HEK293 (cell line): ENCODE data around the gene TOR2A.
A peak's percentile ranks its signal among the peaks of the same experiment; 100 is the strongest.

ENCODE experiments used
- CTCF ChIA-PET: fragments of 350-600 bp; formaldehyde crosslinking; extraction: SDS; loops from one replicate; lab custom pipeline; 2021; ENCODE audit warnings: antibody characterized with exemption; lab: Yijun Ruan, JAX
- POLR2A ChIA-PET: fragments of 300-600 bp; formaldehyde crosslinking; extraction: SDS; loops from one replicate; lab custom pipeline; 2020; ENCODE audit warnings: antibody characterized with exemption, inconsistent platforms; lab: Yijun Ruan, JAX
- H3K27ac ChIP-seq: fragments of 200-500 bp; sonication (Bioruptor generic); 2 replicates; pipeline ENCODE4 v1.5.1; 2014; ENCODE audit warnings: low read depth, low read length, control low read depth, inconsistent platforms; ENCODE audit errors: extremely low read depth
- H3K36me3 ChIP-seq, 2 experiments: fragments of 200-500 bp in 1 of 2; sonication (Bioruptor generic) in 1 of 2; 1 replicate in 1 of 2; 2 replicates in 1 of 2; pipeline ENCODE4 v1.5.1; 2014 to 2017; ENCODE audit warnings: inconsistent platforms in 2 of 2, low read length in 2 of 2; ENCODE audit not compliant: control insufficient read depth in 2 of 2, insufficient read depth in 1 of 2
- H3K4me1 ChIP-seq: fragments of 200-500 bp; sonication (Bioruptor generic); 2 replicates; pipeline ENCODE4 v1.5.1; 2014; ENCODE audit warnings: mild to moderate bottlenecking, low read length, inconsistent platforms; ENCODE audit not compliant: control insufficient read depth, insufficient read depth
- H3K4me3 ChIP-seq: 2 replicates; pipeline ENCODE4 v1.5.1; 2011; ENCODE audit warnings: low read depth, mild to moderate bottlenecking, control low read depth, low read length, moderate library complexity
- H3K9me3 ChIP-seq: fragments of 200-500 bp; sonication (Bioruptor generic); 2 replicates; pipeline ENCODE4 v1.5.1; 2014; ENCODE audit warnings: low read depth, low read length, inconsistent platforms; ENCODE audit not compliant: control insufficient read depth, insufficient read depth
- BCL11B ChIP-seq: fragments of 450-650 bp; formaldehyde crosslinking; IDR thresholded peaks from 2 replicates; pipeline ENCODE4 v1.5.1; 2016; ENCODE audit warnings: low read depth, missing biosample characterization, missing genetic modification characterization
- GLI4 ChIP-seq: fragments of 450-650 bp; formaldehyde crosslinking; IDR thresholded peaks from 2 replicates; pipeline ENCODE4 v1.5.1; 2016; ENCODE audit warnings: missing biosample characterization, missing genetic modification characterization
- HOXC10 ChIP-seq: sonication (generic); formaldehyde crosslinking; IDR thresholded peaks from 2 replicates; pipeline ENCODE4 v1.8.1; 2023; ENCODE audit warnings: mild to moderate bottlenecking, missing genetic modification reagents
- KLF10 ChIP-seq: fragments of 450-650 bp; IDR thresholded peaks from 2 replicates; pipeline ENCODE4 v1.5.1; 2018; ENCODE audit warnings: missing biosample characterization, mild to moderate bottlenecking, missing genetic modification characterization
- MEIS1 ChIP-seq: sonication (generic); formaldehyde crosslinking; IDR thresholded peaks from 2 replicates; pipeline ENCODE4 v1.8.1; 2022; ENCODE audit warnings: missing genetic modification reagents, mild to moderate bottlenecking, borderline replicate concordance
- OVOL3 ChIP-seq: fragments of 450-650 bp; formaldehyde crosslinking; IDR thresholded peaks from 2 replicates; pipeline ENCODE4 v1.5.1; 2016; ENCODE audit warnings: missing biosample characterization, missing genetic modification characterization
- RBAK ChIP-seq: fragments of 450-650 bp; formaldehyde crosslinking; IDR thresholded peaks from 2 replicates; pipeline ENCODE4 v1.5.1; 2016; ENCODE audit warnings: missing biosample characterization, missing genetic modification characterization
- REPIN1 ChIP-seq: fragments of 450-650 bp; formaldehyde crosslinking; IDR thresholded peaks from 2 replicates; pipeline ENCODE4 v1.5.1; 2017; ENCODE audit warnings: missing biosample characterization, missing genetic modification characterization, low read depth
- SCRT1 ChIP-seq: fragments of 450-650 bp; formaldehyde crosslinking; IDR thresholded peaks from 2 replicates; pipeline ENCODE4 v1.5.1; 2016; ENCODE audit warnings: missing biosample characterization, missing genetic modification characterization, borderline replicate concordance
- ZNF341 ChIP-seq: fragments of 450-650 bp; formaldehyde crosslinking; IDR thresholded peaks from 2 replicates; pipeline ENCODE4; 2016; ENCODE audit warnings: low read depth, missing biosample characterization, missing genetic modification characterization
- ZNF404 ChIP-seq: fragments of 450-650 bp; formaldehyde crosslinking; IDR thresholded peaks from 2 replicates; pipeline ENCODE4 v1.5.1; 2017; ENCODE audit warnings: missing biosample characterization, missing genetic modification characterization
- ZNF521 ChIP-seq: fragments of 450-650 bp; formaldehyde crosslinking; IDR thresholded peaks from 2 replicates; pipeline ENCODE4 v1.5.1; 2017; ENCODE audit warnings: missing biosample characterization, mild to moderate bottlenecking, missing genetic modification characterization
- ZNF548 ChIP-seq: fragments of 450-650 bp; formaldehyde crosslinking; IDR thresholded peaks from 2 replicates; pipeline ENCODE4 v1.5.1; 2016; ENCODE audit warnings: missing biosample characterization, missing genetic modification characterization
- ZNF600 ChIP-seq: fragments of 450-650 bp; formaldehyde crosslinking; IDR thresholded peaks from 2 replicates; pipeline ENCODE4 v1.5.1; 2016; ENCODE audit warnings: missing biosample characterization, missing genetic modification characterization
- ZNF610 ChIP-seq: fragments of 450-650 bp; formaldehyde crosslinking; IDR thresholded peaks from 2 replicates; pipeline ENCODE4 v1.5.1; 2016; ENCODE audit warnings: missing biosample characterization, missing genetic modification characterization, borderline replicate concordance
- ZNF621 ChIP-seq: fragments of 450-650 bp; formaldehyde crosslinking; IDR thresholded peaks from 2 replicates; pipeline ENCODE4 v1.5.1; 2017; ENCODE audit warnings: missing biosample characterization, missing genetic modification characterization
- ZNF623 ChIP-seq: fragments of 450-650 bp; formaldehyde crosslinking; IDR thresholded peaks from 2 replicates; pipeline ENCODE4 v1.5.1; 2016; ENCODE audit warnings: missing biosample characterization, missing genetic modification characterization
- ZNF624 ChIP-seq: fragments of 450-650 bp; formaldehyde crosslinking; IDR thresholded peaks from 2 replicates; pipeline ENCODE4 v1.5.1; 2017; ENCODE audit warnings: missing biosample characterization, missing genetic modification characterization
- ZNF629 ChIP-seq: fragments of 450-650 bp; formaldehyde crosslinking; IDR thresholded peaks from 2 replicates; pipeline ENCODE4 v1.5.1; 2017; ENCODE audit warnings: missing biosample characterization, missing genetic modification characterization
- ZNF707 ChIP-seq: fragments of 450-650 bp; formaldehyde crosslinking; IDR thresholded peaks from 2 replicates; pipeline ENCODE4 v1.5.1; 2016; ENCODE audit warnings: missing biosample characterization, missing genetic modification characterization
- ZNF791 ChIP-seq: fragments of 450-650 bp; formaldehyde crosslinking; IDR thresholded peaks from 2 replicates; pipeline ENCODE4 v1.5.1; 2016; ENCODE audit warnings: missing biosample characterization, missing genetic modification characterization
- ZSCAN4 ChIP-seq: fragments of 450-650 bp; formaldehyde crosslinking; IDR thresholded peaks from 2 replicates; pipeline ENCODE4 v1.5.1; 2017; ENCODE audit warnings: missing biosample characterization, missing genetic modification characterization
- TF ChIP-seq, protein P1 (sequence below): fragments of 450-650 bp; formaldehyde crosslinking; IDR thresholded peaks from 2 replicates; pipeline ENCODE4 v1.5.1; 2016; ENCODE audit warnings: missing biosample characterization, missing genetic modification characterization
- TF ChIP-seq, protein P2 (sequence below): fragments of 450-650 bp; formaldehyde crosslinking; IDR thresholded peaks from 2 replicates; pipeline ENCODE4 v1.5.1; 2016; ENCODE audit warnings: missing biosample characterization, missing genetic modification characterization

TOR2A gene

DNA sequence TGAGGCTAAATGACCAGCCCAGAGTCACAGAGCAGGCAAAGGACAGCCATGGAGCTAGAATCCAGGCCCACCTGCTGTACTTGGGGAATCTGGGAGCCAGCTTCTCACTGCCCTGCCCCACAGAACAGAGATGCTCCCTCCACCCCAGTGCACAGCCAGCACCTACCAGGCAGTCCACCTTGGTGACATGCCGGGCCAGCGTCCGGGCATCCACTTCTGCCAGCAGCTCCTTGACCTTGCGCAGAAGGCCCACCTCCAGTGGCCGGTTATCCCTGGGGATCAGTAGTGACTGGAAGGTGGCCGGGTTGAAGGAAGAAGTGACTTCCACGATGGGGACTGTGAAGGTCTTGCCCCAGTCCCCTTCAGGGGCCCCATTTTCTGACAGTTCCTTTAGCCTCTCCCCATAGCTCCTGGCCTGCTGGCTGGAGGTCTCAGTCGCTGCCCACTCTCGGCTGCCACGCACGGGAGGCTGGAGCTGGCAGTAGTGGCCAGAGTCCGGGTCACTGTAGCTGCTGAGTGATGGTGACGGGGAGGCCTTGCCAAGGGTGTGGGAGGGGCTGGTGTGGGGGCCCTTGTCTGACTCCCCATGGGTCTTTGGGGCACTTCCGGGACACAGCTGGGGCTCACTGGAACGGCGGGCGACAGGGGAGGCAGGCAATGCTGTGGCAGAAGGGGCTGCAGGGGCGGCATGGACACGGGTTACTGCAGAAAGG, 9.5 kb upstream of the TOR2A start (continued):
- no peak for TF ChIP-seq ZNF404 (tag by site-specific recombination)
- no peak for TF ChIP-seq SCRT1 (tag by site-specific recombination)
- TF ChIP-seq ZNF521 (tag by site-specific recombination), result no peak
- TF ChIP-seq MEIS1 (CRISPR knock-in tag), result no peak
- no peak for TF ChIP-seq ZNF791 (tag by site-specific recombination)
- no peak for TF ChIP-seq ZNF623 (tag by site-specific recombination)
- TF ChIP-seq ZNF610, result no peak
- no peak for TF ChIP-seq ZNF624
- no peak for TF ChIP-seq REPIN1
- no peak for TF ChIP-seq ZNF621 (tag by site-specific recombination)
- no peak for TF ChIP-seq ZSCAN4 (tag by site-specific recombination)
- no peak for TF ChIP-seq ZNF707 (tag by site-specific recombination)

DNA sequence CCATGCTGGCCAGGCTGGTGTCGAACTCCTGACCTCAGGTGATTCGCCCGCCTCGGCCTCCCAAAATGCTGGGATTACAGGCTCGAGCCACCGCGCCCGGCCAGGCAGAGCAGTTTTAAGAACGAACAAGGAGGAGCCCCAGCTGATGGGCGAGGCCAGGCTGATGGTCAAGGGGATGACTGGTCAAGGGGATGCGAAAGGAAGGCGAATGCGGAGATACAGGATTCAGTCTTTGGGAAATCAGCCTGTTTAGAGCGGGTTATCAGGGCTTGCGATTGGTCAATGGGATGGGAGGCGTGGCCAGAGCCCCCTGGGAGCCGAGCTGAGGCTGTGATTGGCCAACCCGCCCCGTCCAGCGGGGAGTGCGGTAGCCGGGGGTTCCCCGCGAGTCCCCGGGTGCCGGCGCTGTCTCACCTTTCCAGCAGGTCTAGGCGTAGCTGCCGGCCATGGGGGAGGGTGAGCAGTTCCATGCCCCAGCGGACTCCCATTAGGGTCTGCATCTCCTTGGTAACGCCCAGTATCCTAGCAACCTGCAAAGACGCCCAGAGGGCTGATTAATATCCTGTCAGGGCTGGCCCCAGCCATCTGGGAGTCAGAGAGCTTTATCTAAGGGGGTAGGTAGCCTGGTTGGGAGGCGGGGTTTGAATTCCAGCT, 7.5 kb upstream of the TOR2A start:
- ChIA-PET POLR2A (interaction anchor here (1.1 kb wide), 1 partner anchor 28 kb away, joined by 4 read pairs; no protein-coding TSS in a partner anchor), CTCF (interaction anchor here (0.6 to 2.0 kb wide), 4 partner anchors 8 to 156 kb away, joined by 3 to 6 read pairs (median 3); no protein-coding TSS in a partner anchor)
- Histone ChIP-seq H3K9me3 (no peaks in the 10 kb centered on the region), H3K4me1 (no peaks in the 10 kb centered on the region), H3K4me3 (no peak overlapping the region), H3K36me3 (no peaks in the 10 kb centered on the region), H3K27ac (no peak overlapping the region)
- no peak for TF ChIP-seq RBAK (tag by site-specific recombination)
- no peak for TF ChIP-seq HOXC10 (CRISPR knock-in tag)
- no peak for TF ChIP-seq OVOL3 (tag by site-specific recombination)
- no peak for TF ChIP-seq ZNF629 (tag by site-specific recombination)
- no peak for TF ChIP-seq GLI4 (tag by site-specific recombination)
- TF ChIP-seq ZNF548, result no peak
- TF ChIP-seq ZNF341 (tag by site-specific recombination), result peak; percentile 8; the same call in 1 of the 2 replicates
- TF ChIP-seq, protein P1, sequence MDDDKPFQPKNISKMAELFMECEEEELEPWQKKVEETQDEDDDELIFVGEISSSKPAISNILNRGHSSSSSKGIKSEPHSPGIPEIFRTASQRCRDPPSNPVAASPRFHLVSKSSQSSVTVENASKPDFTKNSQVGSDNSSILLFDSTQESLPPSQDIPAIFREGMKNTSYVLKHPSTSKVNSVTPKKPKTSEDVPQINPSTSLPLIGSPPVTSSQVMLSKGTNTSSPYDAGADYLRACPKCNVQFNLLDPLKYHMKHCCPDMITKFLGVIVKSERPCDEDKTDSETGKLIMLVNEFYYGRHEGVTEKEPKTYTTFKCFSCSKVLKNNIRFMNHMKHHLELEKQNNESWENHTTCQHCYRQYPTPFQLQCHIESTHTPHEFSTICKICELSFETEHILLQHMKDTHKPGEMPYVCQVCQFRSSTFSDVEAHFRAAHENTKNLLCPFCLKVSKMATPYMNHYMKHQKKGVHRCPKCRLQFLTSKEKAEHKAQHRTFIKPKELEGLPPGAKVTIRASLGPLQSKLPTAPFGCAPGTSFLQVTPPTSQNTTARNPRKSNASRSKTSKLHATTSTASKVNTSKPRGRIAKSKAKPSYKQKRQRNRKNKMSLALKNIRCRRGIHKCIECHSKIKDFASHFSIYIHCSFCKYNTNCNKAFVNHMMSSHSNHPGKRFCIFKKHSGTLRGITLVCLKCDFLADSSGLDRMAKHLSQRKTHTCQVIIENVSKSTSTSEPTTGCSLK (tag by site-specific recombination), result no peak
- TF ChIP-seq, protein P2, sequence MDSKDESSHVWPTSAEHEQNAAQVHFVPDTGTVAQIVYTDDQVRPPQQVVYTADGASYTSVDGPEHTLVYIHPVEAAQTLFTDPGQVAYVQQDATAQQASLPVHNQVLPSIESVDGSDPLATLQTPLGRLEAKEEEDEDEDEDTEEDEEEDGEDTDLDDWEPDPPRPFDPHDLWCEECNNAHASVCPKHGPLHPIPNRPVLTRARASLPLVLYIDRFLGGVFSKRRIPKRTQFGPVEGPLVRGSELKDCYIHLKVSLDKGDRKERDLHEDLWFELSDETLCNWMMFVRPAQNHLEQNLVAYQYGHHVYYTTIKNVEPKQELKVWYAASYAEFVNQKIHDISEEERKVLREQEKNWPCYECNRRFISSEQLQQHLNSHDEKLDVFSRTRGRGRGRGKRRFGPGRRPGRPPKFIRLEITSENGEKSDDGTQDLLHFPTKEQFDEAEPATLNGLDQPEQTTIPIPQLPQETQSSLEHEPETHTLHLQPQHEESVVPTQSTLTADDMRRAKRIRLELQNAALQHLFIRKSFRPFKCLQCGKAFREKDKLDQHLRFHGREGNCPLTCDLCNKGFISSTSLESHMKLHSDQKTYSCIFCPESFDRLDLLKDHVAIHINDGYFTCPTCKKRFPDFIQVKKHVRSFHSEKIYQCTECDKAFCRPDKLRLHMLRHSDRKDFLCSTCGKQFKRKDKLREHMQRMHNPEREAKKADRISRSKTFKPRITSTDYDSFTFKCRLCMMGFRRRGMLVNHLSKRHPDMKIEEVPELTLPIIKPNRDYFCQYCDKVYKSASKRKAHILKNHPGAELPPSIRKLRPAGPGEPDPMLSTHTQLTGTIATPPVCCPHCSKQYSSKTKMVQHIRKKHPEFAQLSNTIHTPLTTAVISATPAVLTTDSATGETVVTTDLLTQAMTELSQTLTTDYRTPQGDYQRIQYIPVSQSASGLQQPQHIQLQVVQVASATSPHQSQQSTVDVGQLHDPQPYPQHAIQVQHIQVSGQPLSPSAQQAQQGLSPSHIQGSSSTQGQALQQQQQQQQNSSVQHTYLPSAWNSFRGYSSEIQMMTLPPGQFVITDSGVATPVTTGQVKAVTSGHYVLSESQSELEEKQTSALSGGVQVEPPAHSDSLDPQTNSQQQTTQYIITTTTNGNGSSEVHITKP (tag by site-specific recombination), result no peak
- TF ChIP-seq ZNF600 (tag by site-specific recombination), result 0 out of 2 replicates have a peak, but pooled peaks have one; percentile 5
- TF ChIP-seq BCL11B, result 0 out of 2 replicates have a peak, but pooled peaks have one; percentile 60
- TF ChIP-seq KLF10, result 0 out of 2 replicates have a peak, but pooled peaks have one; percentile 34
